Measurements from ENCODE around the gene PRSS37.

PRSS37 gene

GRCh38 chr7:141792526-141792925 is 48.8 kb downstream of the PRSS37 start:
- no peak for TF ChIP-seq CTCF (IDR thresholded peaks at IDR 0.05; ENCODE audit: low read depth, low read length, missing control alignments)
- no peak overlapping the region for H3K4me3 ChIP-seq (replicated peaks; ENCODE audit: low read depth, low read length)
- DNase-seq (ENCODE audit: extremely low read depth, low read depth), result no peak

- no peak within 1 kb of the TSS for H3K4me3 ChIP-seq (replicated peaks; ENCODE audit: low read depth, low read length)
- no peak for DNase-seq (ENCODE audit: extremely low read depth, low read depth)
- no peak for TF ChIP-seq CTCF (IDR thresholded peaks at IDR 0.05; ENCODE audit: low read depth, low read length, missing control alignments)
Observed at GRCh38 chr7:141789917-141790316, 51.4 kb downstream of the PRSS37 start, which contains the start of gene TAS2R5. Gene TAS2R5, plus strand, starts transcription at chr7:141790217. Its CDS starts 145 bp downstream, at chr7:141790362.

GRCh38 chr7:141788296-141788695 is 53.0 kb downstream of the PRSS37 start:
- no peak for TF ChIP-seq CTCF (IDR thresholded peaks at IDR 0.05; ENCODE audit: low read depth, low read length, missing control alignments)
- H3K4me3 ChIP-seq (replicated peaks; ENCODE audit: low read depth, low read length), result no peak overlapping the region
- no peak for DNase-seq (ENCODE audit: extremely low read depth, low read depth)
